AG10803 (cell line): Measurements from ENCODE around the gene CCDC186.

Source experiments
- DNase-seq: peaks from one replicate; pipeline ENCODE4 v3.0.0; 2010; ENCODE audit warnings: low read depth
- H3K4me3 ChIP-seq: 2 replicates; pipeline ENCODE4 v1.5.1; 2011; ENCODE audit warnings: mild to moderate bottlenecking, low read length, control low read depth
- TF ChIP-seq, protein P1 (sequence below): conservative IDR thresholded peaks from 2 replicates; pipeline ENCODE4 v1.5.1; 2011; ENCODE audit warnings: mild to moderate bottlenecking, low read length, control low read depth, inconsistent platforms

CCDC186 gene

GRCh38 chr10:114173921-114174694 lies at the start of gene CCDC186:
CCDC186 (minus strand) TSS chr10:114174203; CDS start chr10:114163268, 10,935 bp downstream.
- DNase-seq: peak; percentile 77
- H3K4me3 ChIP-seq: peak within 1 kb of the TSS; percentile 98
- TF ChIP-seq, protein P1, sequence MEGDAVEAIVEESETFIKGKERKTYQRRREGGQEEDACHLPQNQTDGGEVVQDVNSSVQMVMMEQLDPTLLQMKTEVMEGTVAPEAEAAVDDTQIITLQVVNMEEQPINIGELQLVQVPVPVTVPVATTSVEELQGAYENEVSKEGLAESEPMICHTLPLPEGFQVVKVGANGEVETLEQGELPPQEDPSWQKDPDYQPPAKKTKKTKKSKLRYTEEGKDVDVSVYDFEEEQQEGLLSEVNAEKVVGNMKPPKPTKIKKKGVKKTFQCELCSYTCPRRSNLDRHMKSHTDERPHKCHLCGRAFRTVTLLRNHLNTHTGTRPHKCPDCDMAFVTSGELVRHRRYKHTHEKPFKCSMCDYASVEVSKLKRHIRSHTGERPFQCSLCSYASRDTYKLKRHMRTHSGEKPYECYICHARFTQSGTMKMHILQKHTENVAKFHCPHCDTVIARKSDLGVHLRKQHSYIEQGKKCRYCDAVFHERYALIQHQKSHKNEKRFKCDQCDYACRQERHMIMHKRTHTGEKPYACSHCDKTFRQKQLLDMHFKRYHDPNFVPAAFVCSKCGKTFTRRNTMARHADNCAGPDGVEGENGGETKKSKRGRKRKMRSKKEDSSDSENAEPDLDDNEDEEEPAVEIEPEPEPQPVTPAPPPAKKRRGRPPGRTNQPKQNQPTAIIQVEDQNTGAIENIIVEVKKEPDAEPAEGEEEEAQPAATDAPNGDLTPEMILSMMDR: no peak

GRCh38 chr10:114223066-114223465 lies 49.1 kb upstream of the CCDC186 start:
- no peak overlapping the region for H3K4me3 ChIP-seq
- TF ChIP-seq, protein P1: no peak
- no peak for DNase-seq

GRCh38 chr10:114221235-114221634 lies 47.2 kb upstream of the CCDC186 start:
- no peak for DNase-seq
- no peak overlapping the region for H3K4me3 ChIP-seq
- TF ChIP-seq, protein P1: no peak

DNA sequence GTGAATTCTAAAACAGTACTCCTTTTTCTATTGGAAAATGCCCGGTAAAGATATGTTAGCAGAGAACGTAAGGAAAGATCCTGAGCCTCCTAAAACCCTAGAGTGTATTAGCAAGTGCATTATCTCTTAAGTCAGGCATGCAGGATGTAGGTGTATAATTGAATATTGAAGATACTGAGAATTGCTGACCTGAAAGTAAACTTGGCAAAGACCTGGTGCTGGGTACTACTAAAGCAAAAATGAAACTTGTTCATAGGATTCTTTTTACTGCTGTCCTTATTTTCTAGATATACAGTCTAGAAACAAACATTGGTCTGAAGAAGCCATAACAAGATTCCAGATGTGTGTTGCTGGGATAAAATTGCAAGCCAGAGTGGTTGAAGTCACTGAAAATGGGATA lies 46.3 kb upstream of the CCDC186 start:
- no peak overlapping the region for H3K4me3 ChIP-seq
- TF ChIP-seq, protein P1: no peak
- no peak for DNase-seq

DNA sequence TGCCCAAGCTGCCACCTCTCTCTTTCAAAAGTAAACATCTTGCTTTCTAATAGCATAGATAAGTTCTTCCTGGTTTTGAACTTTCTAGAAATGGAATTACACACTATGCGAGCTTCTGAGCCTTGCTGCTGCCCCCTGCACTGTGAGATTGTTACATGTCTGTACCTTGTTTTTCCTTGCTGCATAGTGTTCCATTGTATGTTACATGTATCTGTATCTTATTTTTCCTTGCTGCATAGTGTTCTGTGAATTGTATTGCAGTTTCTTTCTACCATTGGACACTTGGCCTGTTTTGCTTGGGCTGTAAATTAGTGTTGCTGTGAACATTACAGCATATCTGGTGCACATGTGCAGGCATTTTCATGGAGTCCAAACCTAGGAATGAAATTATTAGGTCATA lies 41.0 kb upstream of the CCDC186 start:
- no peak for DNase-seq
- no peak overlapping the region for H3K4me3 ChIP-seq
- TF ChIP-seq, protein P1: no peak

GRCh38 chr10:114212153-114212552 lies 38.1 kb upstream of the CCDC186 start:
- no peak for DNase-seq

More at GRCh38 chr10:114212153-114212552, 38.1 kb upstream of the CCDC186 start:
- no peak overlapping the region for H3K4me3 ChIP-seq
- TF ChIP-seq, protein P1: no peak
